DOHH2 (cell line): Measurements from ENCODE around the gene PLAAT2.

Experiments
- CTCF ChIP-seq: fragments of 200-600 bp; sonication (generic); IDR thresholded peaks from one replicate; pipeline ENCODE4 v1.5.1; 2014; ENCODE audit warnings: antibody characterized with exemption, mild to moderate bottlenecking, low read depth, low read length; ENCODE audit not compliant: poor library complexity, severe bottlenecking
- EZH2phosphoT487 ChIP-seq: fragments of 200-600 bp; sonication (generic); IDR thresholded peaks from 2 replicates; pipeline ENCODE4 v1.6.1; 2017; ENCODE audit warnings: borderline replicate concordance, mild to moderate bottlenecking, antibody characterized with exemption, low read length, moderate library complexity, mixed read lengths

GRCh38 chr11:63505857-63506528 is 57.2 kb downstream of the PLAAT2 start, which contains the start of gene LGALS12:
- TF ChIP-seq CTCF = no peak
- no peak for TF ChIP-seq EZH2phosphoT487
